Neural cell (in vitro differentiated cells): ENCODE results near the gene ZDHHC14.
A peak's percentile ranks its signal among the peaks of the same experiment; 100 is the strongest.

Source experiments
- EP300 ChIP-seq: fragments of 450-650 bp; conservative IDR thresholded peaks from 2 replicates; pipeline ENCODE4 v1.6.1; 2014; ENCODE audit warnings: antibody characterized with exemption, mild to moderate bottlenecking, moderate library complexity; ENCODE audit not compliant: poor library complexity, severe bottlenecking
- EZH2 ChIP-seq: fragments of 200-600, 300-800 bp; shearing (Covaris generic), sonication (generic); IDR thresholded peaks from 2 replicates; pipeline ENCODE4 v1.6.1; 2014; ENCODE audit warnings: antibody characterized with exemption, low read length, borderline replicate concordance, mild to moderate bottlenecking; ENCODE audit not compliant: insufficient read depth, poor library complexity, severe bottlenecking
- POLR2AphosphoS5 ChIP-seq: IDR thresholded peaks from 2 replicates; pipeline ENCODE4 v1.6.1; 2012
- RAD21 ChIP-seq: fragments of 450-650 bp; conservative IDR thresholded peaks from 2 replicates; pipeline ENCODE4 v1.6.1; 2014; ENCODE audit warnings: antibody characterized with exemption, mild to moderate bottlenecking, moderate library complexity
- SMC3 ChIP-seq: fragments of 450-650 bp; conservative IDR thresholded peaks from 2 replicates; pipeline ENCODE4 v1.6.1; 2014; ENCODE audit warnings: antibody characterized with exemption, mild to moderate bottlenecking, moderate library complexity; ENCODE audit not compliant: poor library complexity
- TAF1 ChIP-seq: IDR thresholded peaks from 2 replicates; pipeline ENCODE4 v1.6.1; 2012; ENCODE audit warnings: low read depth
- TF ChIP-seq, protein P1 (sequence below): fragments of 450-650 bp; IDR thresholded peaks from 2 replicates; pipeline ENCODE4 v1.5.1; 2014; ENCODE audit warnings: antibody characterized with exemption, mild to moderate bottlenecking, moderate library complexity; ENCODE audit not compliant: poor library complexity, severe bottlenecking
- TF ChIP-seq, protein P2 (sequence below): IDR thresholded peaks from 2 replicates; pipeline ENCODE4 v1.6.1; 2012; ENCODE audit warnings: borderline replicate concordance

DNA sequence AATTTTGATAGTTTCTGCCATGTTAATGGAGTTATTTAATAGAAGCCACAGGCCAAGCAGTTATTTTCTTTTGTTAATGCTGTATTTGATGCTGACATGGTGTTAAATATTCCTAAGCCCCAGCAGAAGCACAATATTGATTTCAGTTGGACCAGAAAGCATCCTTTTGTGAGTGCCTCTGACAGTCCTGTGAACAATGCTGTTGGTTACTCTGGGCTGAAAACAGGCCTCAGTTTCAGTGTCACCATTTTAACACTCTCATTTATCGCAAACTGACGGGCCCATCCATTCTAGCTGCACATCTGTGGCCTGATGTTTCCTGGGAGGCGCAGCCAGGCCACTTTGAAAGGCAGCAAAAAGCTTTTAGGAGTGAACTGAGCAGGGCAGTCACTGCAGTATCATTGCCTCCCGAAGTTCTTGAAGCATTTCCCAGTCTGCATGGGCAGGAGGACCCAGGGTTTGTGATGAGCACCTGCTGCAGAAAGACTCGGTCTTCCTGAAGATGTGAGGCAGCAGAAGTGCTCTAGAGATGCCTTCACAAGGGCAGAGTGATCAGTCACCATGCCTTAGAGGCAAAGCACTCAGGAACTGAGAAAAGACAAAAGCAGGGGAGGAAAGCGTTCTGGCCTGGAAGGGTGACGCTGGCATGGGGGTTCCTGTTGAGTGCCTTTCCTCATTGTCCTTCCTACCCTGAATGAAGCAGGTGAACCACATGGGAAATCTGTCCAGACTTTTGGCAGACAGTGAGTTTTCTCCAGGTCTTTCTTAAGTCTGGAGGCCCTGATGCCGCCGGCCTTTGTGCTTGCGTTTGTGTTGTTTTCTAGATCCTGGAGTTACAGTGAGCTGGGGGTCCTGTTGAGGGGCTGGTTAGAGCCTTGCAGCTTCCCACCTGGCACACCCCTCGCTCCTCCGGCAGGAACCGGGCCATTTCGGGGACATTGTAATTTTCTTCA, 74.0 kb downstream of the ZDHHC14 start:
- peak; percentile 36 for TF ChIP-seq POLR2AphosphoS5
- TF ChIP-seq, protein P1, sequence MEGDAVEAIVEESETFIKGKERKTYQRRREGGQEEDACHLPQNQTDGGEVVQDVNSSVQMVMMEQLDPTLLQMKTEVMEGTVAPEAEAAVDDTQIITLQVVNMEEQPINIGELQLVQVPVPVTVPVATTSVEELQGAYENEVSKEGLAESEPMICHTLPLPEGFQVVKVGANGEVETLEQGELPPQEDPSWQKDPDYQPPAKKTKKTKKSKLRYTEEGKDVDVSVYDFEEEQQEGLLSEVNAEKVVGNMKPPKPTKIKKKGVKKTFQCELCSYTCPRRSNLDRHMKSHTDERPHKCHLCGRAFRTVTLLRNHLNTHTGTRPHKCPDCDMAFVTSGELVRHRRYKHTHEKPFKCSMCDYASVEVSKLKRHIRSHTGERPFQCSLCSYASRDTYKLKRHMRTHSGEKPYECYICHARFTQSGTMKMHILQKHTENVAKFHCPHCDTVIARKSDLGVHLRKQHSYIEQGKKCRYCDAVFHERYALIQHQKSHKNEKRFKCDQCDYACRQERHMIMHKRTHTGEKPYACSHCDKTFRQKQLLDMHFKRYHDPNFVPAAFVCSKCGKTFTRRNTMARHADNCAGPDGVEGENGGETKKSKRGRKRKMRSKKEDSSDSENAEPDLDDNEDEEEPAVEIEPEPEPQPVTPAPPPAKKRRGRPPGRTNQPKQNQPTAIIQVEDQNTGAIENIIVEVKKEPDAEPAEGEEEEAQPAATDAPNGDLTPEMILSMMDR: no peak
- no peak for TF ChIP-seq EZH2
- TF ChIP-seq, protein P2, sequence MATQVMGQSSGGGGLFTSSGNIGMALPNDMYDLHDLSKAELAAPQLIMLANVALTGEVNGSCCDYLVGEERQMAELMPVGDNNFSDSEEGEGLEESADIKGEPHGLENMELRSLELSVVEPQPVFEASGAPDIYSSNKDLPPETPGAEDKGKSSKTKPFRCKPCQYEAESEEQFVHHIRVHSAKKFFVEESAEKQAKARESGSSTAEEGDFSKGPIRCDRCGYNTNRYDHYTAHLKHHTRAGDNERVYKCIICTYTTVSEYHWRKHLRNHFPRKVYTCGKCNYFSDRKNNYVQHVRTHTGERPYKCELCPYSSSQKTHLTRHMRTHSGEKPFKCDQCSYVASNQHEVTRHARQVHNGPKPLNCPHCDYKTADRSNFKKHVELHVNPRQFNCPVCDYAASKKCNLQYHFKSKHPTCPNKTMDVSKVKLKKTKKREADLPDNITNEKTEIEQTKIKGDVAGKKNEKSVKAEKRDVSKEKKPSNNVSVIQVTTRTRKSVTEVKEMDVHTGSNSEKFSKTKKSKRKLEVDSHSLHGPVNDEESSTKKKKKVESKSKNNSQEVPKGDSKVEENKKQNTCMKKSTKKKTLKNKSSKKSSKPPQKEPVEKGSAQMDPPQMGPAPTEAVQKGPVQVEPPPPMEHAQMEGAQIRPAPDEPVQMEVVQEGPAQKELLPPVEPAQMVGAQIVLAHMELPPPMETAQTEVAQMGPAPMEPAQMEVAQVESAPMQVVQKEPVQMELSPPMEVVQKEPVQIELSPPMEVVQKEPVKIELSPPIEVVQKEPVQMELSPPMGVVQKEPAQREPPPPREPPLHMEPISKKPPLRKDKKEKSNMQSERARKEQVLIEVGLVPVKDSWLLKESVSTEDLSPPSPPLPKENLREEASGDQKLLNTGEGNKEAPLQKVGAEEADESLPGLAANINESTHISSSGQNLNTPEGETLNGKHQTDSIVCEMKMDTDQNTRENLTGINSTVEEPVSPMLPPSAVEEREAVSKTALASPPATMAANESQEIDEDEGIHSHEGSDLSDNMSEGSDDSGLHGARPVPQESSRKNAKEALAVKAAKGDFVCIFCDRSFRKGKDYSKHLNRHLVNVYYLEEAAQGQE: no peak
- TF ChIP-seq EP300: no peak
- TF ChIP-seq SMC3: no peak
- no peak for TF ChIP-seq TAF1
- TF ChIP-seq RAD21: no peak
